Smooth muscle cell (in vitro differentiated cells): ENCODE data around the gene SUN1. TPM values are rescaled to one million over a fixed set of nuclear protein-coding genes. Genes with fewer than 3 reads are reported as not detected.

ENCODE experiments used
- DNase-seq: peaks from one replicate; lab custom pipeline; 2025; ENCODE audit not compliant: unreplicated experiment; lab: John Stamatoyannopoulos, UW
- H2AFZ ChIP-seq: fragments of 200-600 bp; sonication (generic); 2 replicates; pipeline ENCODE4 v1.6.0; 2016; ENCODE audit warnings: antibody characterized with exemption, low read depth, mild to moderate bottlenecking
- H3F3A ChIP-seq: fragments of 200-600 bp; sonication (generic); 2 replicates; pipeline ENCODE4 v1.6.0; 2017; ENCODE audit warnings: antibody characterized with exemption, low read depth
- H3K27ac ChIP-seq: fragments of 200-600 bp; sonication (generic); 2 replicates; pipeline ENCODE4 v1.5.1; 2016; ENCODE audit warnings: low read depth, mild to moderate bottlenecking
- H3K27me3 ChIP-seq: fragments of 200-600 bp; sonication (generic); 2 replicates; pipeline ENCODE4 v1.6.1; 2016; ENCODE audit warnings: low read depth, mild to moderate bottlenecking
- H3K36me3 ChIP-seq: fragments of 200-600 bp; sonication (generic); 2 replicates; pipeline ENCODE4 v1.5.1; 2016; ENCODE audit warnings: low read depth
- H3K4me1 ChIP-seq: fragments of 200-600 bp; sonication (generic); 2 replicates; pipeline ENCODE4 v1.5.1; 2016; ENCODE audit warnings: low read depth
- H3K4me2 ChIP-seq: fragments of 200-600 bp; sonication (generic); 2 replicates; pipeline ENCODE4 v1.6.0; 2016; ENCODE audit warnings: mild to moderate bottlenecking
- H3K4me3 ChIP-seq: fragments of 200-600 bp; sonication (generic); 2 replicates; pipeline ENCODE4 v1.5.1; 2016; ENCODE audit warnings: mild to moderate bottlenecking
- H3K79me2 ChIP-seq: fragments of 200-600 bp; sonication (generic); 2 replicates; pipeline ENCODE4 v1.6.0; 2016; ENCODE audit warnings: low read depth, mild to moderate bottlenecking
- H3K9ac ChIP-seq: fragments of 200-600 bp; sonication (generic); 2 replicates; pipeline ENCODE4 v1.6.0; 2016; ENCODE audit warnings: low read depth
- H3K9me3 ChIP-seq: fragments of 200-600 bp; sonication (generic); replicated peaks from 2 replicates; pipeline ENCODE4 v1.5.1; 2016; ENCODE audit warnings: low read depth
- H4K20me1 ChIP-seq: fragments of 200-600 bp; sonication (generic); 2 replicates; pipeline ENCODE4 v1.6.0; 2016; ENCODE audit warnings: low read depth
- WGBS: methylation state at CpG from one replicate; pipeline ENCODE4 v1.1.7; 2016; ENCODE audit warnings: low lambda C conversion rate; 5-methylcytosine and 5-hydroxymethylcytosine counted together
- polyA plus RNA-seq: library from polyadenylated mRNA; unstranded; fragments of >200 nt; fragmentation: Nextera tagmentation; extraction: Ambion mirVana; gene quantifications from 2 replicates; pipeline ENCODE4 v1.2.1, GENCODE V29; 2016
- total RNA-seq: library from RNA; depleted of rRNA; stranded (reverse); fragments of >200 nt; gene quantifications from 2 replicates; pipeline ENCODE4 v1.2.3, GENCODE V29; 2014
- TF ChIP-seq, protein P1 (sequence below): fragments of 200-600 bp; sonication (generic); IDR thresholded peaks from 2 replicates; pipeline ENCODE4 v1.5.1; 2017; ENCODE audit warnings: borderline replicate concordance, mild to moderate bottlenecking, antibody characterized with exemption; ENCODE audit not compliant: insufficient read depth, poor library complexity, severe bottlenecking

Gene SUN1
- total and polyA plus RNA-seq, 2 experiments from 2014 or later = 50.7 to 90.3 TPM

DNA sequence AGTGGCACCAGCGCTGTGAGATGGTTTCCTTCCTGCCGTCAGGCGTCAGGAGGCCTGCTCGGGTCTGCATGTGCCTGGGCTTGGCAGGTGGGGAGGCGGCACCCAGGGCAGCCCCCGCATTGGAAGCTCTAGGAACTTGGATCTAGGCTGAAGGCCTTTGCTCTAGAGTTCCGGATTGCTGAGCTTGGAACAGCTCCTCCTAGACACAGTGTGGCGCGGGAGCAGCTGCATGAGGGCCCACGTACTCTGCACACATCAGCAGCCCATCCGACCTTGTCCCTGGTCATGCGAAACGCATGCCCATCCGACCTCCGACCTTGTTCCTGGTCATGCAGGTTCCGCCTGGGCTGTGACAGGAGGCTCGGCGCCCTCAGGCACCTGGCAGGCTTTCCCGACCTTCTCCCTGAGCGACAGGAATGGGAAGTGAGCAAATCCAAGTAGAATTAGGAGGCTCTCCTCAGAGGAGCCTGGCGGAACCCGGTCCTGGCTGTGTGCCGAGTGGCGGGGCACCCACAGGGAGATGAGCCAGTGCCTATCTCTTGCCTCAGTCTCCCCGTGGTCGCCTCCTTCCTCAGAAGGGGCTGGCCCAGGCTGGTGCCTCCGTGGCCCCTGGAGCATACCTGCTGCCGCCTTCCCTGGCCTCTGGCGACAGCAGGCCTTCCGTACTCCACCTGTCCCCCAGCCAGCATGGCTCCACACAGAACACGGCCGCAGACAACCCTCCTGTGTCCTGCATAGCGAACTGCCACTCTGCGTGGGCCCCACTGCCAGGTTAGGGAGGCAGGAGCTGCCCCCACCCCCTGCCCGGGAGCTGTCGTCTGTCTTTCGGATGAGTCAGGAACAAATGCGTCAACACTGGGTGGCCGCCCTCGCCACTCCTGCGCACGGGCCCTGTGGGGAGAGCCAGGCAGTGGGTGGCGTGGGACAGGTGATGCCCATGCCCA, 56.1 kb downstream of the SUN1 start:
- Histone ChIP-seq H3K4me3 (no peak overlapping the region), H3K27ac (no peak overlapping the region), H3K36me3 (no peaks in the 10 kb centered on the region), H3K79me2 (peaks cover 27% of the 10 kb centered on the region), H3K4me1 (no peaks in the 10 kb centered on the region), H3K4me2 (no peak overlapping the region), H2AFZ (no peak overlapping the region), H3K9ac (no peak overlapping the region), H3F3A (no peaks in the 10 kb centered on the region), H4K20me1 (peaks cover 61% of the 10 kb centered on the region), H3K9me3 (no peaks in the 10 kb centered on the region), H3K27me3 (no peaks in the 10 kb centered on the region)
- DNase-seq = no peak
- 92% methylated on average over 43 of the region's 43 CpGs for WGBS
- TF ChIP-seq, protein P1, sequence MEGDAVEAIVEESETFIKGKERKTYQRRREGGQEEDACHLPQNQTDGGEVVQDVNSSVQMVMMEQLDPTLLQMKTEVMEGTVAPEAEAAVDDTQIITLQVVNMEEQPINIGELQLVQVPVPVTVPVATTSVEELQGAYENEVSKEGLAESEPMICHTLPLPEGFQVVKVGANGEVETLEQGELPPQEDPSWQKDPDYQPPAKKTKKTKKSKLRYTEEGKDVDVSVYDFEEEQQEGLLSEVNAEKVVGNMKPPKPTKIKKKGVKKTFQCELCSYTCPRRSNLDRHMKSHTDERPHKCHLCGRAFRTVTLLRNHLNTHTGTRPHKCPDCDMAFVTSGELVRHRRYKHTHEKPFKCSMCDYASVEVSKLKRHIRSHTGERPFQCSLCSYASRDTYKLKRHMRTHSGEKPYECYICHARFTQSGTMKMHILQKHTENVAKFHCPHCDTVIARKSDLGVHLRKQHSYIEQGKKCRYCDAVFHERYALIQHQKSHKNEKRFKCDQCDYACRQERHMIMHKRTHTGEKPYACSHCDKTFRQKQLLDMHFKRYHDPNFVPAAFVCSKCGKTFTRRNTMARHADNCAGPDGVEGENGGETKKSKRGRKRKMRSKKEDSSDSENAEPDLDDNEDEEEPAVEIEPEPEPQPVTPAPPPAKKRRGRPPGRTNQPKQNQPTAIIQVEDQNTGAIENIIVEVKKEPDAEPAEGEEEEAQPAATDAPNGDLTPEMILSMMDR = no peak

DNA sequence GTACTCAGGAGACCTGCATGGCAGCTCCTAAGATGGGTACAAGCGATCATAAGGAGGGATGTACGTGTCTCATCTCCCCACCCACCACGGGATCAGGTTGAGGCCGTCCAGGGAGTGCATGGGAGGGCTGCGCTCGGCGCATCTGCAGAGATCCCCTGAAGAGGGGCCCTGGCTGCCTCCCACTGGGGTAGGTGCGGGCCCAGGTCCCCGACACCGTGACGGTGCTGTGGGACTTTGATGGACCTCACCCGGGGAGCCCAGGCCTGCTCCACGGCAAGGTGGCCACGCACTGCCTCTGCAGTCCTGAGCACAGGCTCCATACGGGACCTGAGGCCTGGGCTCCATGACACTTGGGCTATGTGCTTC, 56.7 kb downstream of the SUN1 start:
- TF ChIP-seq, protein P1 = no peak
- H3K9me3 ChIP-seq = no peaks in the 10 kb centered on the region
- H3F3A ChIP-seq = no peaks in the 10 kb centered on the region
- no peaks in the 10 kb centered on the region for H3K27me3 ChIP-seq
- DNase-seq = no peak
- H3K79me2 ChIP-seq = peaks cover 20% of the 10 kb centered on the region
- WGBS = 90% methylated on average over 15 of the region's 15 CpGs
- peaks cover 55% of the 10 kb centered on the region for H4K20me1 ChIP-seq
- H3K4me1 ChIP-seq = no peaks in the 10 kb centered on the region
- H3K36me3 ChIP-seq = no peaks in the 10 kb centered on the region
- no peak overlapping the region for H3K4me2 ChIP-seq
- H3K4me3 ChIP-seq = no peak overlapping the region
- no peak overlapping the region for H3K27ac ChIP-seq
- H3K9ac ChIP-seq = no peak overlapping the region
- no peak overlapping the region for H2AFZ ChIP-seq

DNA sequence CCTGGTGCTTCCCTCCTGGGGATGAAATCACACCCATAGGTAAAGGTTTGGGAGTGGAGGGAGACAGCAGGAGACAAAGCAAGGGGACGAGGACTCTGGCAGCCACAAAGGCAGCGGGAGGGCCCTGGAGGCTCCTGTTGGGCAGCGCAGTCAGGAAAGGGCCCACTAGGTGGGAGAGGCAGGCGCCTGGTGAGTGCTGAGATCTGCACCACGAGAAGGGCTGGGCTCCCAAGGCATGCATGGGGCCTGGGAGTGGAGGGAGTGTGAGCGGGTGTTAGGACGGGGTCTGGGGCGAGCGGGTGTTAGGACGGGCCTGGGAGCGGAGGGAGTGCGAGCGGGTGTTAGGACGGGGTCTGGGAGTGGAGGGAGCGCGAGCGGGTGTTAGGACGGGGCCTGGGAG, 57.1 kb downstream of the SUN1 start:
- WGBS = 88% methylated on average over 18 of the region's 18 CpGs
- TF ChIP-seq, protein P1 = no peak
- no peak overlapping the region for H3K4me3 ChIP-seq

More for the DNA sequence above, 57.1 kb downstream of the SUN1 start:
- Histone ChIP-seq H3K27ac (no peak overlapping the region), H3K27me3 (no peaks in the 10 kb centered on the region), H3K36me3 (no peaks in the 10 kb centered on the region), H3K4me1 (no peaks in the 10 kb centered on the region), H3F3A (no peaks in the 10 kb centered on the region), H3K9ac (no peak overlapping the region), H3K4me2 (no peak overlapping the region), H2AFZ (no peak overlapping the region), H4K20me1 (peaks cover 51% of the 10 kb centered on the region), H3K79me2 (peaks cover 16% of the 10 kb centered on the region), H3K9me3 (no peaks in the 10 kb centered on the region)
- no peak for DNase-seq
